K562 (cell line): ENCODE data around the gene PNKD. TPM values are rescaled to one million over a fixed set of nuclear protein-coding genes. Genes with fewer than 3 reads are reported as not detected.

Experiments
- CBFA2T3 ChIP-seq: fragments of 450-650 bp; IDR thresholded peaks from 2 replicates; pipeline ENCODE4 v1.6.1; 2017
- EZH2 ChIP-seq: IDR thresholded peaks from 2 replicates; pipeline ENCODE4 v1.6.1; 2012; ENCODE audit warnings: low read depth, mild to moderate bottlenecking, inconsistent platforms, low read length, borderline replicate concordance
- HDAC6 ChIP-seq: IDR thresholded peaks from 2 replicates; pipeline ENCODE4 v1.6.1; 2012; ENCODE audit warnings: low read depth, mild to moderate bottlenecking, control low read depth, inconsistent platforms, low read length, moderate library complexity
- HMBOX1 ChIP-seq: sonication (generic); IDR thresholded peaks from 2 replicates; pipeline ENCODE4 v1.6.1; 2016
- NR2F6 ChIP-seq: fragments of 450-650 bp; formaldehyde crosslinking; IDR thresholded peaks from 2 replicates; pipeline ENCODE4 v1.4.0; 2020; ENCODE audit warnings: mild to moderate bottlenecking
- PML ChIP-seq: IDR thresholded peaks from 2 replicates; pipeline ENCODE4 v1.6.1; 2012; ENCODE audit warnings: low read length, inconsistent platforms
- POLR2G ChIP-seq: fragments of 200-400 bp; formaldehyde crosslinking; IDR thresholded peaks from 2 replicates; pipeline ENCODE4 v1.6.1; 2017; ENCODE audit warnings: low read depth, mild to moderate bottlenecking, antibody characterized with exemption, low read length, moderate library complexity
- PRDM10 ChIP-seq: fragments of 450-650 bp; IDR thresholded peaks from 2 replicates; pipeline ENCODE4 v1.6.1; 2018; ENCODE audit not compliant: partially characterized antibody
- RBM22 ChIP-seq: fragments of 200-400 bp; formaldehyde crosslinking; IDR thresholded peaks from 2 replicates; pipeline ENCODE4 v1.6.1; 2018; ENCODE audit warnings: low read length, low read depth; ENCODE audit not compliant: poor library complexity, severe bottlenecking
- TBL1XR1 ChIP-seq, 2 experiments: IDR thresholded peaks; 2 replicates each; pipeline ENCODE4 v1.6.1; 2012; ENCODE audit warnings: improper control_type of control experiment in 2 of 2, low read length in 2 of 2, mild to moderate bottlenecking in 1 of 2
- TFAP4 ChIP-seq: sonication (generic); formaldehyde crosslinking; IDR thresholded peaks from 2 replicates; pipeline ENCODE4 v1.8.0; 2022; ENCODE audit warnings: missing genetic modification reagents, mild to moderate bottlenecking, moderate library complexity, borderline replicate concordance
- ZNF316 ChIP-seq: fragments of 450-650 bp; IDR thresholded peaks from 2 replicates; pipeline ENCODE4 v1.6.1; 2016
- ZNF444 ChIP-seq: fragments of 250-450 bp; sonication (Bioruptor Pico); IDR thresholded peaks from 2 replicates; pipeline ENCODE4 v1.4.0; 2020; ENCODE audit warnings: mild to moderate bottlenecking, moderate library complexity
- polyA plus RNA-seq, 8 experiments: library from polyadenylated mRNA; depleted of rRNA in 4 of 8; stranded (reverse) in 5 of 8; unstranded in 3 of 8; fragments of >200 nt; fragmentation: Nextera tagmentation in 2 of 8; fragmentation: Illumina TruSeq in 1 of 8; extraction: Ambion mirVana in 2 of 8; extraction: Trizol in 1 of 8; gene quantifications; 2 replicates each; pipeline versions ENCODE4 v1.2.1 to v1.2.3, GENCODE V29; 2011 to 2014; ENCODE audit warnings: inconsistent platforms in 1 of 8, missing spikeins in 1 of 8
- total RNA-seq, 7 experiments: library from RNA; depleted of rRNA in 6 of 7; stranded (reverse); fragments of >200 nt in 6 of 7; fragmentation: Illumina TruSeq in 2 of 7; extraction: Trizol in 2 of 7; gene quantifications; 2 replicates each; pipeline versions ENCODE4 v1.2.1 to v1.2.3, GENCODE V29; 2011 to 2021; ENCODE audit warnings: low replicate concordance in 1 of 7

The PNKD gene
- total and polyA plus RNA-seq, 9 of the 15 experiments (the other 6 are each of a cell fraction or from before 2014, with no cell fraction given): 26.0 to 105 (median 60.1) TPM

GRCh38 chr2:218332920-218333645 is 62.8 kb downstream of the PNKD start (continued):
- TF ChIP-seq PRDM10 (peak; percentile 41), POLR2G (peak; percentile 59), TBL1XR1 (IDR thresholded peaks at IDR 0.05; ENCODE audit: low read length in 2 of 2) (peak in 1 of 2 experiments; percentile 11; a peak in 1 of 4 replicates), NR2F6 (CRISPR knock-in tag) (no peak), RBM22 (no peak), EZH2 (no peak), TFAP4 (CRISPR knock-in tag) (peak; percentile 96), PML (peak; percentile 40; the same call in 1 of the 2 replicates), CBFA2T3 (peak; percentile 87), HDAC6 (no peak), ZNF316 (peak; percentile 98), ZNF444 (CRISPR knock-in tag) (no peak), HMBOX1 (peak; percentile 79)
